NCI-H1092 treated with DMSO at 0.1 percent for 48 hours (cell line): ENCODE results near the gene ADGRV1.

Experiments
- DNase-seq: peaks from one replicate; lab custom pipeline; 2025; lab: John Stamatoyannopoulos, UW

Gene ADGRV1

GRCh38 chr5:91174396-91174795, 615.8 kb downstream of the ADGRV1 start:
- DNase-seq, result no peak

GRCh38 chr5:91175708-91176107, 617.1 kb downstream of the ADGRV1 start:
- DNase-seq, result no peak

DNA sequence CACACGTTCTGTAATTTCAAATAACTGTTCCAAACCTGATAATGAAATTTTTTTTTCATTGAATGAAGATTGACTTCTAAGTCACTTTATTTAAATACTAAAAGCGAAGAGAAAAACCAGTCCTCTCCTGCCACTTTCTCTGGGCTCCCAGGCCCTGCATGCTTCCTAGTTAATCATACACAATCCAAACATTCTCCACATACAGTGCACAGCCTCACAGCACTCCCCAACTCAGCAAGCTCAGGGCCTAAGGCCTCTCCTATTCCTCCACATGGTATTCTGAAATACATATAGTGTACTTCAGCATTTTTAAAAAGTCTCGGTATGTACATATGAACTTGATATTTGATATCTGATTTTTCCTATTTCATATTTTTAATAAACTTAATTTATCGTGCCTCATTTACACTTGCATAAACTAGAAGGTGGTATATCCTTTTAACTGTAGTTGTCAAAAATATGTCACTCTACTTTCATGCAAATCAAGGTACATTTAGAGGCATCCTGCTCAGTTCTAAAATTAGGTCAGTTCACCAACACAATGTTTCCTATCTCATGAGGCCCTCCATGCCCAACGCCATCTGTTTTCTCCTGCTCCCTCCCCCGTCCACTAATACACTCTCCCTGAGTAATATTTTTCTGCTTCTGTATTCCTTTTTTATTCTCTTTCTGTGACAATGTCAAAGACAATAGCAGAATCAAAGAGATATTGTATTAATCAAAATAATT, 617.9 kb downstream of the ADGRV1 start:
- no peak for DNase-seq

- DNase-seq, result no peak
These were observed 618.5 kb downstream of the ADGRV1 start for GRCh38 chr5:91177085-91177484.

GRCh38 chr5:91177639-91178038, 619.0 kb downstream of the ADGRV1 start:
- DNase-seq, result no peak

DNA sequence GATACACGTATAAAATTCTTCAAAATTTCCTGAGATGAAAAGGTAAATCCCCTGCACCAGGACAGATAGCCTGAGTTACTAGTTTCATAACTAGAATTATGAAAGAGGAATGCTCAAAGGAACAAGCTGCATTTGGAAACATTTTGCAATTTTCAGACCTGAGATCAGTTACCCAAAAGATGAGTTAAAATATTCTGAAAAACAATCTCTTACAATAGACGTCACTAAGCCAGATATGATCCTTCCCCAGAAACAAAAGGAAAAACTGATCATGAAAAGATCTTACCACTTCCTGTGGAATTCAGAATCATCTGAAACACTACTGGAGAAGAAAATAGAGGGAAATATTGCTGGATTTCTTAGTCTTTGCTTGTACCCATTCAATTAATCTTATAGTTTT, 619.9 kb downstream of the ADGRV1 start:
- DNase-seq, result no peak

DNA sequence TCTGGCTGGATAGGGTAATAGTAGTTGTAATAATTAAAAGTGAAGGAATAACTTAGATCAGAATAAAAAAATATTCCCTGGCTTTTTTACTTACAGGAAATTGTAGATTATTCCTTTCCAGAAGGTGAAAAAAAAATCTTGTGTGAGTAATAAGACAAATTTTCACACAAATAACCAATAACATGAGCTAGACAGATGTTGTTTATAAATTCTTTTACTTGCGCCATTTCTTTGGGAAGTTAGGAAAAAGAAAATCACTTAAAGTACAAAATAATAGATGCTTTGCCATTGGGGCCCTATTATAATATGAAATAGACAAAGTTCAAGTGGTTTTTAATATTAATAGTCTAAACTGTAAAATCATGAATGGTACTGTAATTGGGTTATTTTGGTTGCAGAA, 620.4 kb downstream of the ADGRV1 start:
- DNase-seq, result no peak

DNA sequence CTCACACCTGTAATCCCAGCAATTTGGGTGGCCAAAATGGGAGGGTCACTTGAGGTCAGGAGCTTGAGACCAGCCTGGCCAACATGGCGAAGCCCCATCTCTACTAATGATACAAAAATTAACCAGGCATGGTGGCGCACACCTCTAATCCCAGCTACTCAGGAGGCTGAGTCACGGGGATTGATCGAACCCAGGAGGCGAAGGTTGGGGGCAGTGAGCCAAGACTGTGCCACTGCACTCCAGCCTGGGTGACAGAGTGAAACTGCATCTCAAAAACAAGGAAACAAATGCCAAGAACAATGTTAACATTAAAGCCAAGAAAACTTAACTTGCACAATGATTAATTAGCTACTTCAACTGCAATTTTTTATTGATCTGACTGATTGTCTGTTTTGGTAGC, 621.9 kb downstream of the ADGRV1 start:
- DNase-seq, result no peak

GRCh38 chr5:91182763-91183162, 624.2 kb downstream of the ADGRV1 start:
- peak; percentile 5 for DNase-seq

DNA sequence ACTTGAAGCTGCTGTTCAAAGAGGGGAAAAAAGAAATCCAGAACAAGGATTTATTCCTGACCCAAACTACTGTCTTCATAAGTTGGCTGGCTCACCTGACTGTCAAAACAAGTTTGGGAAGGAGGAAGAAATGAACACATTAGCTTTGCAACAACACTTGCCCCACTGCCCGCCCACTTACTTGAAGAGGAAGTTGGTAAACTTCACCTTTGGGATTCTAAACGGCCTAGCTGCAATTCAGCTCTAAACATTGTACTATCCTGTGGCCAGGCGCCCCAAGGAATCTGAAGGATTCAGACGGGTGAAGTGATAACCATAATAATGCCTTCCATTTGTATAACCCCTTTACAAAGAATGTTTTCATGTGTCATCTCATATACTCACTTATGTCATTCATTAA, 625.1 kb downstream of the ADGRV1 start:
- no peak for DNase-seq

DNA sequence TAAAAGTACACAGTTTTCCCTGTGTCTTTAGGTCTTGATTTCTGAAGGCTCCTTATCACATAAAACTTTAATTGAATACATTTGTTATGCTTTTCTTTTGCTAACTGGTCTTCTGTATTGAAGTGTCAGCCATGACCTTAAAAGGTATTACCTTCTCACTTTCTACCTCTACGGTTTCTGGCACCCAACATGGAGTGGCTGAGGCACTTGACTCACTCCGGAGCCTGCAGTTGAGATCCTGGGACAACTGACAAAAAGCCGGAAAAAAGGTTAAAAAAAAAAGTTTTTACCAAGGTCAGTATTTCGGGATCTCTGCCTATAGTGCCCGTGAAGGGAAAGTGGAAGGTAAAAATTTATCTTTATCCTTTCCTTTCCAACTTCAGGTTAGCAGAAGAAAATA, 627.5 kb downstream of the ADGRV1 start:
- DNase-seq, result no peak

- DNase-seq, result no peak
These were observed 628.4 kb downstream of the ADGRV1 start for GRCh38 chr5:91187032-91187431.

- no peak for DNase-seq
These were observed 630.2 kb downstream of the ADGRV1 start for GRCh38 chr5:91188755-91189154.

DNA sequence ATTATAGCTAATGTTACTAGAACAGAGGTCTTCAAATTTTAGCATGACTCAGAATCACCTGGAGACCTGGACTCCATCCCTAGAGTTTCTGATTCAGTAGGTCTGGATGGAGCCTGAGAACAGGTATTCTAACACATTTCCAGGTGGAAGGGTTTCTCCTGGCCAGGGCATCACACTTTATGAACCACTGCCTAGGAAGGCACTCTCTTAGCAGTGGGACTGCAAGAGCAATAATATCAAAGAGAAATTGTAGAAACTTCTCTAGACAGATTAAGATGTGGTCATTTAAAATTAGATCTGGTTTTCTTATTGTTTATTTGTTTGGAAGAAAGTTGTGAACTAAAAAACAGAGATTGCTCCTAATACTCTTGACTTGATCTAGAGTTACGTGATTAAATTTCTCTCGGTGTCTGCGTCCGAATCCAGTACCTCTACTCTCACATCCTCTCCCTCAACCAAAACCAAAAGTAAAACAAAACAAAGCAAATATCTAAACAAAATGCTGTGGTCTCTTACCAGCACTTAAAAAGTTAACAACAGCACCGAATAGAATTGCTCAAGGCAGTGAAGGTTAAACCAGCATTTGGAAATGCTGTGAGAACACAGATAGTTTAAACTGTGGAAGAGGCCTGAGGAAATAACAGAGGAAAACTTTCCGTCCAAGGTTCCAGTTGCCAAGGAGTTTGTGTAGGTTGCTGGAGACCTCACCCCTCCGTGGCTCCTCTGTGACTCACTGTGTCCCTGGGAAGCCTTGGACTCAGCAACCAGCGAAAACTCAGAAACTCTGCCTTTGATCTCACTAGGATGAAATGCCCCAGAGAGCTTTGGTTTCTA, 631.1 kb downstream of the ADGRV1 start:
- DNase-seq, result no peak

DNA sequence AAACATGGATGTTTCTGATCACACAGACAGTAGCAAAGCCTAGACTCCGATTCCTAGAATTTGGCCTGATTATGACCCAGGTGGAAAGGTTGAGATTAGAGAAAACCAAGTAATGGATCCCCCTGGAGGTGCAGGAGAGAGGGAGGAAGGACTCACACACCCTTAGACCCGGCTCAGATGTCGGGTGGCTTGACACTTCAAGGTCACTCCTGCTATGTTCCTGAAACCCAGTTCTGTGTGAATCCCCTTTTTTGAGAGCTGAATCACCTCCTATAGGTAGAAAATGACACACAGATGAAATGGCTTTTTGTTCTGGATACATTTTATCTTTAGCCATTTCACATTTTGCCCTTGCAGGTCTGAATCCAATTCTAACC, 631.7 kb downstream of the ADGRV1 start:
- no peak for DNase-seq

DNA sequence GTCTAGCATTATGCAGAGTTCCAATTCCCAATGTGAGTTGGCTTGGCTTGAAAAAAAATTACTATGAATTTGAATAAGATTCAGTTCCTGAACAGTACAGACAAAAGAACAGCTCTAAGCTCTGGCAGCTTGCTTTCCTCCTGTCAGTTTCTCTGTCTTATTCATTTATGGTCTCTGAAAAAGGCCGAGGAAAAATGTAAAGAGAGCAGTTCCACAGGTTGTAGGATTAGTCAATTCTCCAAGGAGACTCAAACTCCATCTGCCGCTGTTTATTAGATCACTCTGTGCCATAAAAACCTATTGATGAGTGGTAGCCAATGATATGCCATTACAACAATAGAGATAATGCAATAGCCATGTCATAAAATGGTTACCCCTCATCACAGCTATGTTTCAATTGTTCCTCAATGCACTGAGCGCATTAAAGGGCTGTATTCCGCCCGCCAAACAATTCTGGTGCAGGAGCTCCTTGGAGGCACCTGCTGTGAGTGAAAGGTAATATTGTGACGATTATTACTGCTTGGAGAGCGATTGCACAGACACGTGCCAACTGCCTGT, 636.3 kb downstream of the ADGRV1 start:
- peak; percentile 86 for DNase-seq

- no peak for DNase-seq
These were observed 642.1 kb downstream of the ADGRV1 start for GRCh38 chr5:91200692-91201091.

- DNase-seq, result no peak
These were observed 647.5 kb downstream of the ADGRV1 start for GRCh38 chr5:91206103-91206502.

DNA sequence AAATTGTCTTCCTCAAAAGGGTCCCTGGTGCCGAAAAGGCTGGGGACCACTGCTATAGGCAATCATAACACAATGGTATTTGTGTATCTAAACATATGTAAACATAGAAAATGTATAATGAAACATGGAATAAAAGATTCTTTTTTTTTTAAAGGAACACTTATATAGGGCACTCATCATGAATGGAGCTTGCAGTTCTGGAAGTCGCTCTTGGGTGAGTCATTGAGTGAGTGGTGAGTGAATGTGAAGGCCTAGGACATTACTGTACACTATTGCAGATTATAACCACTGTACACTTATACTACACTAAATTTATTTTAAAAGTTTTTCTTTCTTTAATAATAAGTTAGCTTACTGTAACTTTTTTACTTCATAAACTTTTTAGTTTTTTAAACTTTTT, 648.1 kb downstream of the ADGRV1 start:
- no peak for DNase-seq

- no peak for DNase-seq
These were observed 648.7 kb downstream of the ADGRV1 start for GRCh38 chr5:91207248-91207647.

DNA sequence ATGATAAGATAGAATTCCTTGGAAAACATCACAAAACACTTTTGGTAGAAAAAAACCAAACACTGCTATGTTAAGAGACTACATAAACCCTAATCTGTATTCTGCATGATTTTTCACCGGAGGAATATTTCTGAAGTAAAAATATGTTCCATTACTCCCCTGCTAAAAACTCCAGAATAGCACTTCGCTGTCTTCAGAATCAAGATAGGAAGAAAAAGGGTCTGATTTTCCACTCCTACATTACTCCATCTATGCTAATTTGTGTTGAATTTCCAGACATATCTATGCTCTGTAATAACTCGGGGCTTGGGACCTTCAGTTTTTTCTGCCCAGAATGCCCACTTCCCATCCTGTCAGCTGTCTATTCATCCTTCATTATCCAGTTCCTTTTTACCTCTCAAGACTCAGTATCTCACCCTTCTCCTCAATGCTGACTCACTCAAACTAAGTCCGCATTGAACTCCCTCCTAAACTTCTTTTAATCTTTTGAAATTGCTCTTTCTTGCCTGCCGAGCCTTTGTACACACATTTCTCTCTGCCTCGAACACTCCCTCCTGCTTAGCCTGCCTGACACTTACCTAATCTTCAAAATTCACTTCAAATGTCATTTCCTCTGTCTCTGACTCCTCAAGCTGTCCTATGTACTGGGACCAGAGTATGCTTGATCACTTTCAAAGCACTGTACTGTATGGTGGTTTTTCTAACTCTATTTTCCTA, 653.6 kb downstream of the ADGRV1 start:
- no peak for DNase-seq

GRCh38 chr5:91212714-91213092, 654.1 kb downstream of the ADGRV1 start:
- no peak for DNase-seq
